GM19025 (cell line): Measurements from ENCODE around the gene CDH5.
"Not testable (repeated sequence)": the region's sequence is repeated elsewhere in the genome, so short reads cannot be mapped to it uniquely, and the experiment has no call there.

Experiments
- ATAC-seq: cut with Tn5 transposase; IDR thresholded peaks from one replicate; pipeline ENCODE4 v1.9.1; 2021; ENCODE audit warnings: mild to moderate bottlenecking, low read depth, moderate library complexity; ENCODE audit not compliant: unreplicated experiment

Gene CDH5

GRCh38 chr16:66366433-66367299 lies at the start of gene CDH5:
Gene CDH5, plus strand, starts transcription at chr16:66366691. Its CDS starts 12,647 bp downstream, at chr16:66379338.
- no peak for ATAC-seq

GRCh38 chr16:66318505-66318904 lies 48.0 kb upstream of the CDH5 start:
- ATAC-seq: no peak

GRCh38 chr16:66320774-66321173 lies 45.7 kb upstream of the CDH5 start:
- no peak for ATAC-seq

GRCh38 chr16:66322174-66322573 lies 44.3 kb upstream of the CDH5 start:
- no peak for ATAC-seq

GRCh38 chr16:66324815-66325515 lies 41.5 kb upstream of the CDH5 start:
- ATAC-seq: no peak

GRCh38 chr16:66325717-66326376 lies 40.6 kb upstream of the CDH5 start:
- no peak for ATAC-seq

- ATAC-seq: no peak
Observed at GRCh38 chr16:66326991-66327513, 39.4 kb upstream of the CDH5 start.

- no peak for ATAC-seq
Observed at GRCh38 chr16:66328282-66328681, 38.2 kb upstream of the CDH5 start.

- not testable (repeated sequence) for ATAC-seq
Observed at GRCh38 chr16:66331464-66331863, 35.0 kb upstream of the CDH5 start.

- no peak for ATAC-seq
Observed at GRCh38 chr16:66332634-66333610, 33.6 kb upstream of the CDH5 start.

- no peak for ATAC-seq
Observed at GRCh38 chr16:66334853-66335574, 31.5 kb upstream of the CDH5 start.

GRCh38 chr16:66335704-66336329 lies 30.7 kb upstream of the CDH5 start:
- no peak for ATAC-seq

GRCh38 chr16:66337463-66338188 lies 28.9 kb upstream of the CDH5 start:
- no peak for ATAC-seq

GRCh38 chr16:66342294-66342900 lies 24.1 kb upstream of the CDH5 start:
- ATAC-seq: no peak

GRCh38 chr16:66344533-66345145 lies 21.9 kb upstream of the CDH5 start:
- ATAC-seq: no peak

GRCh38 chr16:66346221-66346620 lies 20.3 kb upstream of the CDH5 start:
- no peak for ATAC-seq

- ATAC-seq: no peak
Observed at GRCh38 chr16:66352304-66352703, 14.2 kb upstream of the CDH5 start.
